NB4 (cell line): Measurements from ENCODE around the gene CDC42BPA.

Experiments
- POLR2A ChIP-seq: IDR thresholded peaks from 2 replicates; pipeline ENCODE4 v1.6.1; 2011; ENCODE audit warnings: mild to moderate bottlenecking; ENCODE audit not compliant: insufficient read length; ENCODE audit errors: extremely low read depth
- TF ChIP-seq, protein P1 (sequence below): IDR thresholded peaks from one replicate; pipeline ENCODE4 v1.5.1; 2012; ENCODE audit warnings: low read depth, low read length
- TF ChIP-seq, protein P2 (sequence below): IDR thresholded peaks from 2 replicates; pipeline ENCODE4 v1.6.1; 2011; ENCODE audit warnings: low read depth, low read length

DNA sequence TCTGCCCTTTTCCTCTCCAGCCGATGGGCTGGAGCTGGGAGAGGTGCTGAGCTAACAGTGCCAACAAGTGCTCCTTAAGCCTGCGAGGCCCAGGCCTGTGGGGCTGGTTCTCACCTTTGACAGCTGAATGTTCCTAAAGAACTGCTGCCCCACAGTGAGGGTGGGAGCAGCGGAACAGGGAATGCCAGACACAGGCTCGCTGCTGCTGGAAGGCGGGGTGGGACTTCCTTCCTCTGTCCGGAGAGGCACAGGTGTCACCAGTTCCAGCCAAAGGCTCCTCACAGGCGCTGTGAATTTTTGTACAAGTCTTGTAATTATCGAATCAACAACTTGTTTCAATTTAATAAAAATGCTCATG lies 331.1 kb downstream of the CDC42BPA start:
- TF ChIP-seq, protein P1, sequence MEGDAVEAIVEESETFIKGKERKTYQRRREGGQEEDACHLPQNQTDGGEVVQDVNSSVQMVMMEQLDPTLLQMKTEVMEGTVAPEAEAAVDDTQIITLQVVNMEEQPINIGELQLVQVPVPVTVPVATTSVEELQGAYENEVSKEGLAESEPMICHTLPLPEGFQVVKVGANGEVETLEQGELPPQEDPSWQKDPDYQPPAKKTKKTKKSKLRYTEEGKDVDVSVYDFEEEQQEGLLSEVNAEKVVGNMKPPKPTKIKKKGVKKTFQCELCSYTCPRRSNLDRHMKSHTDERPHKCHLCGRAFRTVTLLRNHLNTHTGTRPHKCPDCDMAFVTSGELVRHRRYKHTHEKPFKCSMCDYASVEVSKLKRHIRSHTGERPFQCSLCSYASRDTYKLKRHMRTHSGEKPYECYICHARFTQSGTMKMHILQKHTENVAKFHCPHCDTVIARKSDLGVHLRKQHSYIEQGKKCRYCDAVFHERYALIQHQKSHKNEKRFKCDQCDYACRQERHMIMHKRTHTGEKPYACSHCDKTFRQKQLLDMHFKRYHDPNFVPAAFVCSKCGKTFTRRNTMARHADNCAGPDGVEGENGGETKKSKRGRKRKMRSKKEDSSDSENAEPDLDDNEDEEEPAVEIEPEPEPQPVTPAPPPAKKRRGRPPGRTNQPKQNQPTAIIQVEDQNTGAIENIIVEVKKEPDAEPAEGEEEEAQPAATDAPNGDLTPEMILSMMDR, result no peak
- TF ChIP-seq POLR2A, result no peak
- TF ChIP-seq, protein P2, sequence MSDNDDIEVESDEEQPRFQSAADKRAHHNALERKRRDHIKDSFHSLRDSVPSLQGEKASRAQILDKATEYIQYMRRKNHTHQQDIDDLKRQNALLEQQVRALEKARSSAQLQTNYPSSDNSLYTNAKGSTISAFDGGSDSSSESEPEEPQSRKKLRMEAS, result no peak
